IMR-90 (cell line): ENCODE results near the gene FBXO9. TPM values are rescaled to one million over a fixed set of nuclear protein-coding genes. Genes with fewer than 3 reads are reported as not detected.

Source experiments
- ATAC-seq: fragments of 200-7000 bp; cut with Tn5 transposase; 2 replicates; pipeline ENCODE4 v1.9.1; 2020; ENCODE audit warnings: low read depth, mild to moderate bottlenecking, moderate library complexity
- BruUV-seq: library from RNA; stranded (reverse); fragments of 400-500 nt; replicated peaks from 2 replicates; lab custom pipeline; 2021; lab: Mats Ljungman, UMichigan
- CTCF ChIA-PET: fragments of 300-600 bp; formaldehyde crosslinking; extraction: SDS; loops from one replicate; lab custom pipeline; 2021; ENCODE audit warnings: antibody characterized with exemption; lab: Yijun Ruan, JAX
- POLR2A ChIA-PET: fragments of 300-600 bp; sonication (Branson Sonifier 250); formaldehyde crosslinking; loops from one replicate; lab custom pipeline; 2022; ENCODE audit warnings: antibody characterized with exemption; ENCODE audit not compliant: unreplicated experiment; lab: Charles Lee
- DNase-seq: peaks from one replicate; pipeline ENCODE4 v3.0.0; 2013
- H2AFZ ChIP-seq: replicated peaks from 2 replicates; pipeline ENCODE3; 2013; ENCODE audit warnings: low read length, mild to moderate bottlenecking; ENCODE audit not compliant: poor library complexity
- H2AK5ac ChIP-seq: 2 replicates; pipeline ENCODE4 v1.6.1; 2013; ENCODE audit warnings: low read depth, low read length, inconsistent platforms
- H2AK9ac ChIP-seq: replicated peaks from 2 replicates; pipeline ENCODE3; 2013; ENCODE audit warnings: mild to moderate bottlenecking, low read depth, low read length, moderate library complexity; ENCODE audit not compliant: poor library complexity
- H2BK120ac ChIP-seq: 2 replicates; pipeline ENCODE4 v1.6.1; 2013; ENCODE audit warnings: low read depth, low read length, inconsistent platforms
- H2BK15ac ChIP-seq: 3 replicates; pipeline ENCODE4 v1.6.1; 2013; ENCODE audit warnings: low read depth, low read length, inconsistent platforms
- H2BK20ac ChIP-seq: 2 replicates; pipeline ENCODE4 v1.6.1; 2013; ENCODE audit warnings: low read depth, mild to moderate bottlenecking, inconsistent platforms, low read length, moderate library complexity
- H2BK5ac ChIP-seq: 2 replicates; pipeline ENCODE4 v1.6.1; 2013; ENCODE audit warnings: mild to moderate bottlenecking, low read depth, low read length, inconsistent platforms; ENCODE audit not compliant: poor library complexity, severe bottlenecking
- H3K14ac ChIP-seq: replicated peaks from 2 replicates; pipeline ENCODE4 v1.6.1; 2013; ENCODE audit warnings: low read depth, low read length, inconsistent platforms
- H3K18ac ChIP-seq: 2 replicates; pipeline ENCODE4 v1.6.1; 2013; ENCODE audit warnings: low read depth, low read length, control low read depth
- H3K23ac ChIP-seq: 2 replicates; pipeline ENCODE4 v1.6.1; 2013; ENCODE audit warnings: low read depth, low read length, inconsistent platforms
- H3K27ac ChIP-seq: 2 replicates; pipeline ENCODE4 v1.5.1; 2013; ENCODE audit warnings: mild to moderate bottlenecking, control low read depth, low read length; ENCODE audit not compliant: insufficient read depth
- H3K27me3 ChIP-seq: 2 replicates; pipeline ENCODE4 v1.6.1; 2013; ENCODE audit warnings: low read length; ENCODE audit not compliant: control insufficient read depth, insufficient read depth
- H3K36me3 ChIP-seq: 2 replicates; pipeline ENCODE4 v1.6.1; 2013; ENCODE audit warnings: low read length, mixed read lengths; ENCODE audit not compliant: control insufficient read depth, insufficient read depth
- H3K4ac ChIP-seq: 2 replicates; pipeline ENCODE4 v1.6.1; 2013; ENCODE audit warnings: low read depth, low read length, inconsistent platforms
- H3K4me1 ChIP-seq: 2 replicates; pipeline ENCODE4 v1.6.1; 2013; ENCODE audit warnings: low read length, mixed read lengths; ENCODE audit not compliant: control insufficient read depth, insufficient read depth
- H3K4me2 ChIP-seq: 2 replicates; pipeline ENCODE4 v1.6.1; 2013; ENCODE audit warnings: low read depth, mild to moderate bottlenecking, control low read depth, low read length, moderate library complexity
- H3K4me3 ChIP-seq: 2 replicates; pipeline ENCODE4 v1.5.1; 2013; ENCODE audit warnings: low read depth, mild to moderate bottlenecking, control low read depth, low read length, moderate library complexity; ENCODE audit not compliant: insufficient read depth
- H3K56ac ChIP-seq: 2 replicates; pipeline ENCODE4 v1.6.1; 2013; ENCODE audit warnings: low read length, inconsistent platforms; ENCODE audit not compliant: insufficient read depth; ENCODE audit errors: extremely low read depth
- H3K79me1 ChIP-seq, 2 experiments: 2 replicates each; pipeline ENCODE4 v1.6.1; 2013; ENCODE audit warnings: low read length in 2 of 2, inconsistent platforms in 1 of 2, low read depth in 1 of 2
- H3K9ac ChIP-seq: 2 replicates; pipeline ENCODE4 v1.6.1; 2013; ENCODE audit warnings: low read depth, low read length, control low read depth
- H3K9me1 ChIP-seq: 2 replicates; pipeline ENCODE4 v1.6.1; 2013; ENCODE audit warnings: low read length, inconsistent platforms; ENCODE audit not compliant: insufficient read depth
- H3K9me3 ChIP-seq: 2 replicates; pipeline ENCODE4 v1.6.1; 2013; ENCODE audit warnings: low read length; ENCODE audit not compliant: control insufficient read depth, insufficient read depth
- H4K20me1 ChIP-seq: 2 replicates; pipeline ENCODE4 v1.6.1; 2013; ENCODE audit warnings: low read length, inconsistent platforms; ENCODE audit not compliant: insufficient read depth
- H4K5ac ChIP-seq: 2 replicates; pipeline ENCODE4 v1.6.1; 2013; ENCODE audit warnings: mild to moderate bottlenecking, low read depth, low read length, control low read depth
- H4K8ac ChIP-seq, 2 experiments: 2 replicates each; pipeline ENCODE4 v1.6.1; 2013; ENCODE audit warnings: low read depth in 2 of 2, low read length in 2 of 2, control low read depth in 1 of 2, inconsistent platforms in 1 of 2
- H4K91ac ChIP-seq: 2 replicates; pipeline ENCODE4 v1.6.1; 2013; ENCODE audit warnings: low read depth, low read length, inconsistent platforms; ENCODE audit not compliant: insufficient read depth
- BHLHE40 ChIP-seq: fragments of 150-350 bp; IDR thresholded peaks from 2 replicates; pipeline ENCODE4 v1.6.1; 2016; ENCODE audit warnings: mild to moderate bottlenecking, low read depth, low read length
- CEBPB ChIP-seq: IDR thresholded peaks from 2 replicates; pipeline ENCODE4 v1.6.1; 2012; ENCODE audit warnings: low read depth, low read length, improper control_type of control experiment
- CHD1 ChIP-seq: IDR thresholded peaks from 2 replicates; pipeline ENCODE4 v1.6.1; 2012; ENCODE audit warnings: low read depth, low read length, improper control_type of control experiment
- FOS ChIP-seq: fragments of 150-350 bp; IDR thresholded peaks from 2 replicates; pipeline ENCODE4 v1.6.1; 2016; ENCODE audit warnings: low read depth, low read length
- MAFK ChIP-seq: IDR thresholded peaks from 2 replicates; pipeline ENCODE4 v1.6.1; 2012; ENCODE audit warnings: low read depth, low read length, improper control_type of control experiment
- MXI1 ChIP-seq: IDR thresholded peaks from 2 replicates; pipeline ENCODE4 v1.6.1; 2012; ENCODE audit warnings: low read depth, mild to moderate bottlenecking, low read length, moderate library complexity, borderline replicate concordance
- NFE2L2 ChIP-seq: fragments of 150-350 bp; IDR thresholded peaks from 2 replicates; pipeline ENCODE4 v1.6.1; 2016; ENCODE audit warnings: low read depth, mild to moderate bottlenecking, low read length
- POLR2A ChIP-seq: IDR thresholded peaks from 2 replicates; pipeline ENCODE4 v1.6.1; 2012; ENCODE audit warnings: mild to moderate bottlenecking, low read depth, low read length
- SMC3 ChIP-seq: fragments of 150-350 bp; IDR thresholded peaks from 2 replicates; pipeline ENCODE4 v1.6.1; 2016; ENCODE audit warnings: low read depth, mild to moderate bottlenecking, antibody characterized with exemption, low read length, moderate library complexity
- WGBS, 2 experiments: methylation state at CpG; one replicate each; pipeline versions ENCODE4 v1.1.5 to v1.1.7; 2013; ENCODE audit warnings: missing lambda C conversion rate in 2 of 2; ENCODE audit not compliant: insufficient read length in 1 of 2; ENCODE audit errors: extremely low coverage in 2 of 2; 5-methylcytosine and 5-hydroxymethylcytosine counted together
- dilution Hi-C: fragments of 300-500 bp; cut with HindIII; formaldehyde crosslinking; loops from one replicate; pipeline ENCODE4 v1.14.3; 2018; ENCODE audit warnings: low sequenced_read_pairs; ENCODE audit not compliant: unreplicated experiment
- in situ Hi-C: fragments of 300-500 bp; cut with MboI; formaldehyde crosslinking; loops from 3 replicates; pipeline ENCODE4 v1.14.3; 2019; ENCODE audit warnings: low sequenced_read_pairs, inconsistent platforms, mixed read lengths
- intact Hi-C: fragments of 100-400 bp; cut with micrococcal nuclease; formaldehyde crosslinking; loops from 2 replicates; pipeline ENCODE4 v1.10.0; 2022
- polyA plus RNA-seq, 3 experiments: library from polyadenylated mRNA; depleted of rRNA; stranded (reverse); fragments of >200 nt; gene quantifications; 2 replicates each; pipeline ENCODE4 v1.2.3, GENCODE V29; 2012; ENCODE audit warnings: low replicate concordance in 1 of 3
- total RNA-seq: library from RNA; depleted of rRNA; stranded (reverse); fragments of >200 nt; gene quantifications from 2 replicates; pipeline ENCODE4 v1.2.3, GENCODE V29; 2012
- TF ChIP-seq, protein P1 (sequence below): fragments of 150-350 bp; IDR thresholded peaks from 2 replicates; pipeline ENCODE4 v1.6.1; 2016; ENCODE audit warnings: low read depth, mild to moderate bottlenecking, low read length, moderate library complexity, borderline replicate concordance
- TF ChIP-seq, protein P2 (sequence below): fragments of 150-350 bp; IDR thresholded peaks from 2 replicates; pipeline ENCODE4 v1.6.1; 2017; ENCODE audit warnings: mild to moderate bottlenecking, antibody characterized with exemption, low read length, low read depth
- TF ChIP-seq, protein P3 (sequence below): conservative IDR thresholded peaks from 2 replicates; pipeline ENCODE4 v1.5.1; 2012; ENCODE audit warnings: mild to moderate bottlenecking, low read depth, low read length, improper control_type of control experiment

The FBXO9 gene
- total and polyA plus RNA-seq, 2 of the 4 experiments (the other 2 are of a cell fraction) = 49.6 to 65.9 TPM

DNA sequence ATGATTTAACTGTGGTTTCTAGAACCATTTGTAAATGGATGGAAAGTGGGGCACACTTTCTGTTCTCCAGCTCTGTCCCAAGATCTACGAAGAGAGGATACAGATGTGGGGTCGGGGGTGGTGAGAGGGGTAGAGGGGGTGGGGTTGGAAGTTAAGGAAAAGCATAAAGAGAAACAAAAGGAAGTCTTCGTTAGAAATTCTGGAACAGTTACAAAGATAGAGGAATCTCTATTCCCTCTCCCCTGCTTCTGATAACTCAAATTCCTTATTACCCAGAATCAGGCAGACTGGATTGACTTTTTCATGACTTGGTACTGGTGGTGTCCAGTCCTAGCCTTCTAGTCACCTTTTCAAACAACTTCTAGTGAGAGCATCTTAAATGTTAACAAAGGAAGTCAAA is 78.5 kb downstream of the FBXO9 start:
- dilution Hi-C loops (no loop called here), intact Hi-C loops (no loop called here), in situ Hi-C loops (no loop called here)
- no peak overlapping the region for H2AK9ac ChIP-seq
- H2AFZ ChIP-seq = no peak overlapping the region
- no peak overlapping the region for H4K91ac ChIP-seq
- no peak overlapping the region for H3K4ac ChIP-seq
- H4K5ac ChIP-seq = no peak overlapping the region
- no peak overlapping the region for H2BK20ac ChIP-seq
- no peak overlapping the region for H2BK15ac ChIP-seq
- TF ChIP-seq, protein P1, sequence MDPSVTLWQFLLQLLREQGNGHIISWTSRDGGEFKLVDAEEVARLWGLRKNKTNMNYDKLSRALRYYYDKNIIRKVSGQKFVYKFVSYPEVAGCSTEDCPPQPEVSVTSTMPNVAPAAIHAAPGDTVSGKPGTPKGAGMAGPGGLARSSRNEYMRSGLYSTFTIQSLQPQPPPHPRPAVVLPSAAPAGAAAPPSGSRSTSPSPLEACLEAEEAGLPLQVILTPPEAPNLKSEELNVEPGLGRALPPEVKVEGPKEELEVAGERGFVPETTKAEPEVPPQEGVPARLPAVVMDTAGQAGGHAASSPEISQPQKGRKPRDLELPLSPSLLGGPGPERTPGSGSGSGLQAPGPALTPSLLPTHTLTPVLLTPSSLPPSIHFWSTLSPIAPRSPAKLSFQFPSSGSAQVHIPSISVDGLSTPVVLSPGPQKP = no peak
- TF ChIP-seq CEBPB (no peak), BHLHE40 (no peak), MAFK (no peak), MXI1 (no peak), POLR2A (no peak), CHD1 (no peak), FOS (no peak), SMC3 (no peak), NFE2L2 (no peak)
- TF ChIP-seq, protein P2, sequence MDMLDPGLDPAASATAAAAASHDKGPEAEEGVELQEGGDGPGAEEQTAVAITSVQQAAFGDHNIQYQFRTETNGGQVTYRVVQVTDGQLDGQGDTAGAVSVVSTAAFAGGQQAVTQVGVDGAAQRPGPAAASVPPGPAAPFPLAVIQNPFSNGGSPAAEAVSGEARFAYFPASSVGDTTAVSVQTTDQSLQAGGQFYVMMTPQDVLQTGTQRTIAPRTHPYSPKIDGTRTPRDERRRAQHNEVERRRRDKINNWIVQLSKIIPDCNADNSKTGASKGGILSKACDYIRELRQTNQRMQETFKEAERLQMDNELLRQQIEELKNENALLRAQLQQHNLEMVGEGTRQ = no peak
- TF ChIP-seq, protein P3, sequence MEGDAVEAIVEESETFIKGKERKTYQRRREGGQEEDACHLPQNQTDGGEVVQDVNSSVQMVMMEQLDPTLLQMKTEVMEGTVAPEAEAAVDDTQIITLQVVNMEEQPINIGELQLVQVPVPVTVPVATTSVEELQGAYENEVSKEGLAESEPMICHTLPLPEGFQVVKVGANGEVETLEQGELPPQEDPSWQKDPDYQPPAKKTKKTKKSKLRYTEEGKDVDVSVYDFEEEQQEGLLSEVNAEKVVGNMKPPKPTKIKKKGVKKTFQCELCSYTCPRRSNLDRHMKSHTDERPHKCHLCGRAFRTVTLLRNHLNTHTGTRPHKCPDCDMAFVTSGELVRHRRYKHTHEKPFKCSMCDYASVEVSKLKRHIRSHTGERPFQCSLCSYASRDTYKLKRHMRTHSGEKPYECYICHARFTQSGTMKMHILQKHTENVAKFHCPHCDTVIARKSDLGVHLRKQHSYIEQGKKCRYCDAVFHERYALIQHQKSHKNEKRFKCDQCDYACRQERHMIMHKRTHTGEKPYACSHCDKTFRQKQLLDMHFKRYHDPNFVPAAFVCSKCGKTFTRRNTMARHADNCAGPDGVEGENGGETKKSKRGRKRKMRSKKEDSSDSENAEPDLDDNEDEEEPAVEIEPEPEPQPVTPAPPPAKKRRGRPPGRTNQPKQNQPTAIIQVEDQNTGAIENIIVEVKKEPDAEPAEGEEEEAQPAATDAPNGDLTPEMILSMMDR = no peak
- no peak overlapping the region for H2AK5ac ChIP-seq
- no peak overlapping the region for H3K23ac ChIP-seq
- no peaks in the 10 kb centered on the region for H3K36me3 ChIP-seq
- no peak overlapping the region for H2BK120ac ChIP-seq
- H3K4me1 ChIP-seq = no peaks in the 10 kb centered on the region
- H4K20me1 ChIP-seq = no peaks in the 10 kb centered on the region
- no peaks in the 10 kb centered on the region for H3K79me1 ChIP-seq
- H3K27me3 ChIP-seq = peaks cover 9% of the 10 kb centered on the region
- H3K9me3 ChIP-seq = no peaks in the 10 kb centered on the region
- BruUV-seq = no TSS peak
- no peak overlapping the region for H3K4me2 ChIP-seq
- no peak overlapping the region for H3K9ac ChIP-seq
- H3K18ac ChIP-seq = no peak overlapping the region
- H4K8ac ChIP-seq = no peak overlapping the region
- ChIA-PET POLR2A (no interaction called here), CTCF (interaction anchor here (1.2 kb wide), 1 partner anchor 12 kb away, joined by 3 read pairs; no protein-coding TSS in a partner anchor)
- no peak overlapping the region for H2BK5ac ChIP-seq
- no peak overlapping the region for H3K27ac ChIP-seq
- no peak for DNase-seq
- ATAC-seq = no peak
- no peak overlapping the region for H3K4me3 ChIP-seq
- no peak overlapping the region for H3K14ac ChIP-seq
- no peak overlapping the region for H3K56ac ChIP-seq
- H3K9me1 ChIP-seq = no peaks in the 10 kb centered on the region; the same call in 1 of the 2 replicates
- no CpG with 5 or more reads among the region's 3 CpGs for WGBS, 2 experiments
